GM19468 (cell line): ENCODE results near the gene SLC6A12.

ENCODE experiments used
- ATAC-seq: cut with Tn5 transposase; IDR thresholded peaks from one replicate; pipeline ENCODE4 v1.9.1; 2021; ENCODE audit warnings: mild to moderate bottlenecking, moderate library complexity, moderate number of reproducible peaks; ENCODE audit not compliant: unreplicated experiment; ENCODE audit errors: extremely low read depth

The SLC6A12 gene

GRCh38 chr12:148676-149416 is 65.1 kb downstream of the SLC6A12 start:
- no peak for ATAC-seq

GRCh38 chr12:147242-147641 is 66.7 kb downstream of the SLC6A12 start:
- ATAC-seq: no peak

GRCh38 chr12:145369-145960 is 68.5 kb downstream of the SLC6A12 start:
- ATAC-seq: no peak

GRCh38 chr12:144650-145284 is 69.2 kb downstream of the SLC6A12 start:
- no peak for ATAC-seq

GRCh38 chr12:143964-144649 is 69.8 kb downstream of the SLC6A12 start:
- no peak for ATAC-seq

- ATAC-seq: no peak
These were observed 73.8 kb downstream of the SLC6A12 start for GRCh38 chr12:140162-140561.
